ENCODE data around the gene GRHPR. TPM values are rescaled to one million over a fixed set of nuclear protein-coding genes. Genes with fewer than 3 reads are reported as not detected.

Gene GRHPR
- total RNA-seq, 4 donors from 2014 or later = 79.5 to 157 (median 126) TPM

DNA sequence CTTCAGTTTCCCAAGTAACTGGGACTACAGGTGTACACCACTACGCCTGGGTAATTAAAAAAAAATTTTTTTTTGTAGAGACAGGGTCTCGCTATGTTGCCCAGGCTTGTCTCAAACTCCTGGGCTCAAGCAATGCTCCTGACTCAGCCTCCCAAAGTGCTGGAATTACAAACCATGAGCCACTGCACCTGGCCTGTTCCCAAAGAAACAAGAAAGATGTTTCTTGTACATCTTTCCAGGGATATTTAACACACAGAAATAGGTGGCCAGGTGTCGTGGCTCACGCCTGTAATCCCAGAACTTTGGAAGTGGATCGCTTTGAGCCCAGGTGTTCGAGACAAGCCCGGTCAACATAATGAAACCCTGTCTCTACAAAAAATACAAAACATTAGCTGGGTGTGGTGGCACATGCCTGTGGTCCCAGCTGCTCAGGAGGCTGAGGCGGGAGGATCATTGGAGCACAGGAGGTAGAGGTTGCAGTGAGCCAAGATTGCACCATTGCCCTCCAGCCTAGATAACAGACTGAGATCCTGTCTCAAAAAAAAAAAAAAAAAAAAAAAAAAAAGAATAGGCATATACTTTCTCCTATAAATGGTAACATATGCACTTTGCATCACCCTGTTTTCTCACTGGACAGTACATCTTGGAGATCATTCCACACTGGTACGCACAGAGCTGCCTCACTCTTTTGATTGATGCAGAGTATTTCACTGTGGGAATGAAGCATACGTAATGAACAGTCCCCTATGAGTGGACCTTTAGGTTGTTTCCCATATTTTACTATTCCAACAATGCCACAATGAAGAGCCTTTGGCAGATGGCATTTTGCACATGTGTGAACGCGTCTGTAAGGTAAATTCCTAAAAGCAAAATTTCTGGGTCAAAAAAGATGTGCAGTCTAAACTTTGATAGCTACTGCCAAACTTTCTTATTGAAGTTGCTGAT is 2.0 kb upstream of the GRHPR start:
- WGBS, 2 donors = 87 to 88% methylated on average over 12 of the region's 12 CpGs
- Histone ChIP-seq H3K27ac (no peak overlapping the region), H3K4me3 (replicated peaks in 1 of 3) (no peak overlapping the region), H3K27me3 (no peaks in the 10 kb centered on the region), H3K36me3 (no peaks in the 10 kb centered on the region), H3K9me3 (no peaks in the 10 kb centered on the region), H3K4me1 (peaks cover 16 to 27% of the 10 kb centered on the region in 2 donors)
- intact Hi-C loops (cut with DNase I) = loop anchor here (5.0 kb wide), 1 partner anchor 42 kb away; no protein-coding TSS in a partner anchor
- TF ChIP-seq POLR2A (IDR thresholded peaks at IDR 0.05) (no peak), CTCF (IDR thresholded peaks at IDR 0.05) (no peak)
- DNase-seq = no peak

DNA sequence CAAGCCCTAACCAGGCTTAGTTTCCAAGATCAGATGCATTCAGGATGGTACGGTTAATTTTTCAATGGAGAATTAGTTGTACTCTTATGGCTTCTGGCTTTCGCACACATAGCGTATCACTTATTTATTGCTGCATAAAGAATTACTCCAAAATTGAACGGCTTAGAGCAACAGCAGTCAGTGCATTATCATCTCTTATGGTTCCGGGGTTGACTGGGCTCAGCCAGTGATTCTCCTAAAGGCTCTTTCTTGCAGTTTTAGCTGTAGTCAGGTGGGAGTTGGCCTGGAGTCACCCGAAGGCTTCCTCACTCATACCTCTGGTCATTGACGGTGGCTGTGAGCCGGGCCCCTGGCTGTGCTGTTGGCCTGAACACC is 595 bp upstream of the GRHPR start:
- Histone ChIP-seq H3K27ac (peak overlapping the region; percentile 78 to 87 (median 79)), H3K4me3 (replicated peaks in 1 of 3) (peak overlapping the region in 1 of 3 donors; percentile 83), H3K9me3 (no peaks in the 10 kb centered on the region), H3K27me3 (no peaks in the 10 kb centered on the region), H3K36me3 (peaks cover 0 to 8% of the 10 kb centered on the region in 2 donors), H3K4me1 (peaks cover 16 to 27% of the 10 kb centered on the region in 2 donors)
- DNase-seq = peak in 1 of 2 donors; percentile 54
- WGBS, 2 donors = 65 to 79% methylated on average over 7 to 8 of the region's 8 CpGs
- intact Hi-C loops (cut with DNase I) = loop anchor here (5.0 kb wide), 1 partner anchor 40 kb away; no protein-coding TSS in a partner anchor
- no peak for TF ChIP-seq POLR2A (IDR thresholded peaks at IDR 0.05)
- no peak for TF ChIP-seq CTCF (IDR thresholded peaks at IDR 0.05)

DNA sequence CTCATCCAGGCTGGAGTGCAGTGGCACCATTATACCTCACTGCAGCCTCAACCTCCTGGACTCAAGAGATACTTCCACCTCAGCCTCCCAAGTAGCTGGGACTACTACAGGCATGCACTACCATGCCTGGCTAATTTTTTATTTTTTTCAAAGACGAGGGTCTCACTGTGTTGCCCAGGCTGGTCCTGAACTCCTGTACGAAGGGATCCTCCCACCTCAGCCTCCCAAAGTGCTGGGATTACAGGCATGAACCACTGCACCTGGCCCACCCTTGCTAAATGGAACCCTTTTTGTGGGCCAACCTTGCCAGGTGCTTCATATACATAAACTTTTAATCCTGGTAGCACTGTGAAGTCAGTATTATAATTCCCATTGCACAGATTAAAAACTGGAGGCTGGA is 1.0 kb downstream of the GRHPR start:
- Histone ChIP-seq H3K9me3 (no peaks in the 10 kb centered on the region), H3K4me3 (replicated peaks in 1 of 3) (peak overlapping the region in 1 of 3 donors; percentile 83), H3K27ac (peak overlapping the region in 1 of 3 donors; percentile 79), H3K4me1 (peaks cover 16 to 27% of the 10 kb centered on the region in 2 donors), H3K36me3 (peaks cover under 1 to 17% of the 10 kb centered on the region in 2 donors), H3K27me3 (no peaks in the 10 kb centered on the region)
- intact Hi-C loops (cut with DNase I) = loop anchor here (5.0 kb wide), 1 partner anchor 39 kb away; no protein-coding TSS in a partner anchor
- WGBS, 2 donors = 63 to 74% methylated on average over 2 of the region's 2 CpGs
- TF ChIP-seq CTCF (IDR thresholded peaks at IDR 0.05) (no peak), POLR2A (IDR thresholded peaks at IDR 0.05) (no peak)
- DNase-seq = no peak

DNA sequence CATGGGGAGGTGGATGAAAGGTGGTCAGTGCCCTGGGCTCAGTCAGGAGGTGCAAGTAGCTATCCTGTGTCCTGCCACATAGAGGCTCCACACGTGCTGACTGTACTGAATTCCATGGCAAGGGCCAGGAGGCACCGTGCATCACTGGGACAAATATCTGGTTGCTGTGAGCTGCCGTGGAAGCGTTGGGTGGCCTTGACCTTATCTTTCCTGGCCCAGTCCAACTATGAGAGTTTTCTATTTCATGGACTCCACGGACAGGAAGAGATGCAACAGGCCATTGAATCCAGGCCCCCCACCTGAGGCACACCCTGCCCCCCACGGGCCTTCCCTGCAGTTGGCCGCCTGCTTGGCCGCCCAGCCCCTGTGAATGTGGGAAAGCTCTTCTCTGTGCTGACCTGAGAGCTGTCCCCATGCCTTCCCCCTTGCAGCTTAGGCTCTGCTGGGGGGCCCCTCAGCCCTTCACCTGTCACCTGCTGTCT is 1.7 kb downstream of the GRHPR start:
- 76 to 87% methylated on average over 6 to 8 of the region's 8 CpGs for WGBS, 2 donors

More for the DNA sequence above, 1.7 kb downstream of the GRHPR start:
- H3K36me3 ChIP-seq = peaks cover 4 to 24% of the 10 kb centered on the region in 2 donors
- intact Hi-C loops (cut with DNase I) = loop anchor here (5.0 kb wide), 1 partner anchor 38 kb away; no protein-coding TSS in a partner anchor
- no peak overlapping the region for H3K4me3 ChIP-seq (replicated peaks in 1 of 3)
- DNase-seq = no peak
- TF ChIP-seq POLR2A (IDR thresholded peaks at IDR 0.05) = no peak
- TF ChIP-seq CTCF (IDR thresholded peaks at IDR 0.05) = no peak
- H3K27ac ChIP-seq = no peak overlapping the region
- H3K9me3 ChIP-seq = no peaks in the 10 kb centered on the region
- H3K4me1 ChIP-seq = peaks cover 16 to 27% of the 10 kb centered on the region in 2 donors
- H3K27me3 ChIP-seq = no peaks in the 10 kb centered on the region
